Vagina (tissue), 2 donors: Measurements from ENCODE around the gene KANSL3.

Experiments
- CTCF ChIP-seq, 3 experiments: fragments of 450-650 bp in 2 of 3; fragments of 200-600 bp in 1 of 3; sonication (generic) in 1 of 3; IDR thresholded peaks; one replicate each; pipeline ENCODE4 v1.5.1; 2017 to 2019; ENCODE audit warnings: antibody characterized with exemption in 3 of 3, mild to moderate bottlenecking in 2 of 3, moderate library complexity in 2 of 3
- POLR2A ChIP-seq, 2 donors: fragments of 450-650 bp; IDR thresholded peaks; one replicate each; pipeline ENCODE4 v1.6.1; 2017; ENCODE audit warnings: antibody characterized with exemption in 2 of 2, mild to moderate bottlenecking in 2 of 2, moderate library complexity in 2 of 2
- POLR2AphosphoS5 ChIP-seq, 2 donors: sonication (generic); formaldehyde crosslinking; IDR thresholded peaks; one replicate each; pipeline ENCODE4 v1.9.0; 2017; ENCODE audit warnings: antibody characterized with exemption in 2 of 2, mild to moderate bottlenecking in 2 of 2, low read depth in 1 of 2; ENCODE audit not compliant: insufficient read depth in 1 of 2

GRCh38 chr2:96601382-96602292, 36.5 kb downstream of the KANSL3 start:
- TF ChIP-seq CTCF (IDR thresholded peaks at IDR 0.05) (no peak), POLR2AphosphoS5 (IDR thresholded peaks at IDR 0.05; ENCODE audit: insufficient read depth in 1 of 2, low read depth in 1 of 2) (no peak), POLR2A (IDR thresholded peaks at IDR 0.05) (no peak)
